HG03558 (cell line): ENCODE results near the gene NUP62.

Experiments
- ATAC-seq: cut with Tn5 transposase; IDR thresholded peaks from one replicate; pipeline ENCODE4 v1.9.1; 2021; ENCODE audit warnings: moderate number of reproducible peaks; ENCODE audit not compliant: unreplicated experiment; ENCODE audit errors: extremely low read depth

Gene NUP62

DNA sequence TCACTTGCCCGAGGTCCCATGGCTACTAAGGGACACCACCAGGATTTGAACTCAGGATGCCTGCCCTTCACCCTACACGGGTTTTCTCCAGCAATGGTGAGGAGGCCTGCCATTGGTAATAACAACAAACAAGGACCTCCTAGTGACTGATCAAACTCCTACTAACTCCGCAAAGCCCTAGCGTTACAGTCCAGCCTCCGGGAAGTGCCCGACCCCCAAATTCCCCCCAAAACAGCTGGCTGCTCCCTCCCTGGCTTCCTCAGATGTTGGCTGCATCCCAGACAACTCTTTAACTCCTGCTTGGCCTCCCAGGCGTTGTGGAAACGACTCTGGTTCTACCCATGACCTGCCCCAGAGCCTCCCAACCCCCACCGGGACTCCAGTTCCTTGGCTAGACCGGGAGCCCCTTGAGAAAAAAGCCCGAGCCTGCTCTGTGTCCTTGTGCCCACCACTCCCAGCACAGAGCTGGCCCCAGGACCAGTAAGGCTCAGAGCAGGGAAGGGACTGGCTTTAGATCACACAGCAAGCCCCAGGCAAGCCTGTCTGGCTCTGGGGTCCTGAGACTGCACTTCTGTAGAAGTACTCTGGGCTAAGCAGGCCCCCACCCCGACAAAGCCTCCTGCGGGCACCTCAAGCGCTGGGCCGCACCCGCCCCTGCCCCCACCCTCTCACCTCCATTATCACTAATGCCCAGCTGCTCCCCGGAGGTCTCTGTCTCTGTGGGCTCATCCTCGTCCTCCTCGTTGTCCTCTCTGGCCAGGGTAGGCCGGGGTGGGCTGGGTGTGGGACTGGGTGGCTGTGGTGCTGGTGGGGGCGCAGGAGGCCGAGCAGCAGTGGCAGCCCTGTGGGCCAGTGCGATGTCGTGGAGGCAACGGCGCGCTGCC lies 56.8 kb downstream of the NUP62 start:
- no peak for ATAC-seq

DNA sequence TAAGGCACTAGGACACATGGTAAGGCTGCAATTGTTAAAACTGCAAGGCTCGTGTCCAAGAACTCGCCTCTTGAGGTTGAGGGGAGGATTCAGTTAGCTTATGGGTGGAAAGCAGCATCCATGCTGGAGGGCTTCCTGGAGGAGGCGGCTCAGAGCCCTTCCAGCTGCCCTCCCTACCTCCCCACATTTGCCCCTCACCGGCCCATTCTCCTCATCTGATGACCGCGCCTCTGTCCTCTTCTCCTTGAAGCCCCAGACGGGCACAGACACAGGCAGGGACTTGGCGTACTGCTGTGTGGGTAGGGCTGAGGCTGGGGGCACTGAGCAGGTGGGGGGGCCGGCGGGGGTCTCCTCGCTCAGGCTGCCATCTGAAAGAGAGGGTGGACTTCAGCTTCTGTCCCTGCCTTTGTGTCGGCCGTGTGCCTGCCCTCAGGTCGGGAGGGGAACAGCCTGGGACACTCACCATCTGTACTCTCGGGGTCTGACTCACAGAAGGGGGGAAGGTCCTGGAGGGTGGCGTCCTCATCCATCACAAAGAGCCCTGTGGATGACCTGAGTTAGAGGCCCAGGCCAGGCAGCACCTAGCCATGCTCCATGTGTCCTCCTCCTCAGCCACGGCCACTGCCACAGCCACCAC lies 57.8 kb downstream of the NUP62 start:
- no peak for ATAC-seq

DNA sequence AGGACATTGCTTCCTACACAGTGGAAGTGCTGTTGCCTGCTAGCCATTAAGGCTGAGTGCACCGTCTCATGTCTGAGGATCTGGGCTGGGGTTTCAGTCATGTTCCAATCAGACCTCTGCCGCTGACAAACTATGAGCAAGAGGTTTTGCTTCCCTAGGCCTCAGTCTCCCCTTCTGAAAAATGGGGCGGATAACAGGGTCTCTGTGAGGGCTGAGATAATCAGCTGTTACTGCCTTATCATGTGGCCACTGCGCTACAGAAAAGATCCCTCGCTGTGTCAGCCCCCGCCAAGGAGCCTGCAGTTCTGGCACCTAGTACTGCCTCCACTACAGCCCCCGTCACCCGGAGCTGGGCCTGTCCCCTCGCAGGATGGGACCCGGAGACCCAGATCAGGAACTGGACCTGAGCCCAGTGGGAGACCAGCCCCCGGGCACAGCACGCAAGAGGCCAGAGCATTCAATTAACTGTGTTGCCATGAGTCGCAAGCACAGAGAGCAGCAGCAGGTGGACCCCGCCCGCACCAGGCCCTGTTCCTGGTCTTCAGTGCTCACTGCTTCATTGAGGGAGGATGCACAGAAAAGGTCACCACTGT lies 58.9 kb downstream of the NUP62 start:
- ATAC-seq, result no peak

DNA sequence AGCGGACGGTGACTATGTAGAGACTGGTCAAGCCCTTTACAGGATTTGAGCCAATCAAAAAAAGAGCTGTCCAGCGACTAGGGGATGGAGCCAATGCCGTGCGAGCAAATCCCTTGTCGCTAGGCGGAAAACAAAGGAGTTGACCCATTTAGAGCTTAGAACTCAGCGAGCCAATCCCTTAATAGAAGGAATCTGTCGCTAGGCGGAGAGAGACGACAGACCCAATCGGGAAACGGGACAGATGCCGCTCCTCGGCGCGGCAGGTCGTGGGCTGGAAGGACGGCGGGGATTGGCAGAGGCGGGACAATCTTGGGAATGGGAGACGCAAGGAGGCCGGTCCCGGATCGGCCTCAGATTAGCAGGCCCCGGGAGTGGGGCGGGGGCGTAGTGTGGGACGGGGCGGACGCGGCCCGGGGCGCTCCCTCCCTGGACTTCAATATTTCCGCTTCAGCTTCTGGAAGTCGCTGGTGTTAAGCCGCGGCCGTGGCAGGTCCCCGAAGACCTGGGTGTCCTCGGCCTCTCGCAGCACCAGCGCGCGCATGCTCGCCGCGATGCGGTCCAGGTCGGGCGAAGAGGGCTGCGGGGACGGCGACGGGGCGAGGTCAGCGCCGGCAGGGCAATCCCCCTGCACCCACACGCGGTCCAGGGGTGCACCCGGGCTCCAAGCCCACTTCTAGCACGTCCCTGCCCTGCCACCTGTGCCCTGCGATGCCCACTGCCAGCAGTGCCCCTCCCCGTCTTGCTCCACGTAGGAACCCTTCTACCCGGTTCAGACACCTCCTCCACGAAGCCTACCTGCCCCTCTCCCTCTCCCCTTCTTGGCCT lies 59.6 kb downstream of the NUP62 start:
- ATAC-seq, result no peak

DNA sequence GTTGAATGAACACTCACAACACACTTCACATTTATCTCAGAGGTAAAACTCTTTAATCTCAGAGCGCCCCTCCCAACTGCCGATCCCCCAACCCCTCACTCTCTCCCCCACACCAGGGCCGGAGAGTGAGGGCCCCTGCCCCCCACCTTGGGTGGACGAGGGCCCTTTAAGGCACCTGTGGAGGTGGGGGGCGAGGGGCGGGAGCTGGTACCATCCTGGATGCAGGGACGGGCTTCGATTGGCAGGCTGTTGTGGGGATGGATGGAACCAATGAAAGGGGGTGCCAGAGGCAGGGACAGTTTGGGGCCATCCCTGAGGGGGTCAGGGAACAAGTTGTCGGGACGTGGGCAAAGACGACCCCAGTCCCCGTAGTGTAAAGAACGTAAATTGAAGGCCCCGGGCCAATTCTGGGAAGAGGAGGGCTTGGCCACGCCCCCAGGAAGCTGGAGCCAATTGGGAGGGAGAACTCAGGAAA lies 60.3 kb downstream of the NUP62 start:
- ATAC-seq, result no peak

DNA sequence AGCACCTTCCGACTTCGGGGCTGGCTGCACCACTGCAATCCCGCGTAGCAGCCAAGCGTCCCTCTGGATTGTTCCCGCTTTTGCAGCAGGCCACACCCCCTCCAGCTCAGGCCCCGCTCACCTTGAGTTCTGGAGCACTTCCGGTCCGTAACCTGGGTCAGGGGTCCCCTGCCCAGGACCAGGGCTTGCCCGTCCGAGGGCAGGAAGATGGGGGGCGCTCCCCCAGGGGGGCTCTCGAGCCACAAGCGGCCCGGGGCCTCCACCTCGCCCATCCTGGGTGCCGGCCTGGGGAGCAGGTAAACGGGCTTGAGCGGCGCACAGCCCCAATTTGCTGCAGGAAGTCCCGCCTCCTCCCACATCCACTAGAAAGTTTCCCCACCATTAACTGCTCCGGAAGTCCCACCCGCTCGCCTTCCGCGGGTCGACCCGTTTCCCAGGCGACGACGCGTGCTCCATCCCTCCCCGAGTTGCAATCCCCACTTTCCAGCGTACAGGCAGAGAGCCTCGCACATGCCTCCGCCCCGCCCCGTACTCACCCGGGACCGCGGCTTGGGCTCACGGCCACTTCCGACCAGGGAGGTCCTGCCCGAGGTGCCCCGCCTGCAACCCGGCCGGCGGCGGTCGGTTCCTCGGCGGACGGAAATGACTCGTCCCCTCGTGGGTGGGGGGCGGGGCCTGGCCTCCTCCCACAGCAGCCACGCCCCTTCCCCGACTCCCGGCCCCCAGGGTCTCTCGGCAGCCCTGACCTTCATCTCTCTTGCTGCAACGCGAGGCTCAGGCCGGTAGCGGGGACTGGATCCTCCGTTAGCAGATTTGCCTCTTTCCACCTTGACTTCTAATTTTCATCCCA lies 62.1 kb downstream of the NUP62 start, which contains the start of gene PNKP:
TSS of gene PNKP (minus strand) at position 644 of the 850 bp plus-strand sequence. CDS start at position 272, 372 bp downstream.
- no peak for ATAC-seq

DNA sequence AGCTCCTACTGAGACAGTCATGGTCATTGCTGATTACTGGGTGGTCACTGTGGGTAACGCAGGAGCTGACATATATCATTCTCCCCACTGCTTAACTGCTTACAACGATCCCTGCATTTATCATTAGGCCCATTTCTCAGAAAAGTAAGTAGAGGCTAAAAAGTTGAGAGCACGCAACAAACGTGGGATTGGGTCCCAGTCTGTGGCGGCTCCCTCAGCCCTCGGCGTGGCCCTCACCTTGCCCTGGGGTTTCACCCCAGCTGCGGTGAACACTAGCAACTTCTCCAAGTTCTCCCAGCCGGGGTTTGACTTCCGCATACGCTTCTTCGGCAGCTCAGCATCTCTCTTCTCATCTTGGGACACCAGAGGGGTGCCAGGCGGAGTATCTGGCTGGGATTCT lies 64.4 kb downstream of the NUP62 start:
- no peak for ATAC-seq

DNA sequence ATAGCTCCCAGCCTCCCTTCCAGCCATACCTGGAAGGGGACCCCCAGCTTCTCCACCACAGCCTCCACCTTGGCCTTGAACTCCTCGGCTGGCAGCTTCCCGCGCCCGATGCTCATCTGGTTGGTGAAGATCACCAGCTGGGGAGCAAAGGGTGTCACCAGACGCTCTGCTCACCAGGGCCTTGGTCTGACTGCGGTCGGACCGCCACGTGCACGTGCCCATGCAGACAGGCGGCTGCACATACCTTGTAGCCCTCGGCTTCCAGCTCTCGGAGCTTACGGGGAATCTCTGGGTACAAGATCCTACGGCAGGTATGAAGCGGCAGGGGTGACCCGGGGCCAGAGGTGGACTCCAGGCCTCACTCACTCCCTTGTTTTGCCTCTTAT lies 65.4 kb downstream of the NUP62 start:
- ATAC-seq, result no peak

DNA sequence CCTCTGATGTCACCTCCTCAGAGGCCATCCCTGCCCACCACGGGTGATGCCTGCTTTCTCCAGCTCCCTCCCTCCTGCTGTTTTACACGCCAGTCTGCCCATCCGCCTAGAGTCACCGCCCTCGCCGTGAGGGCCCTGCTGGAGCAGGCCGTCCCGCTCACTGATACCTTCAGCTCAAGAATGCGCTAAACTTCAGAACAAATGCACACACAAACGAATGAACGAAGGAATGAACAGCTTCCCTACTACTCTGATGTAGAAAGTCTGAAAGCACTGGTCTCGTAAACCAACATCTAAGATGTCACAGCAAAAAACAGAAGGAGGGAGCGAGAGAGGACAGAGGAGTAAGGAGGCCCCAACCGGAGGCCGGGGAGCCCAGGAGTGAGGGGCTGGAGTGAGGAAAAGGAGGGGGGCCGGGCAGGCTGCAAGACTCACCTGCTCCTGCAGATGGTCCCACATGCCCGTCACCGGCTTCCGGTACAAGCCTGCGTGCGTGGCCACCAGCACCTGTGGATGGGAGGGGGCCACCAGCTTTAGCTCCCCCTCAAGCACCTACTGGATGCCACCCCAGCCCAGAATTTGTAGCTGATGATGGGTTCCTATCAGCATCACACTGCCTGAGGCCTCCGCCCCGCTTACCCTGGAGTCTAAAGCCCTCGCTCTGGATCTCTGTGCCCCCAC lies 65.9 kb downstream of the NUP62 start:
- ATAC-seq, result no peak

DNA sequence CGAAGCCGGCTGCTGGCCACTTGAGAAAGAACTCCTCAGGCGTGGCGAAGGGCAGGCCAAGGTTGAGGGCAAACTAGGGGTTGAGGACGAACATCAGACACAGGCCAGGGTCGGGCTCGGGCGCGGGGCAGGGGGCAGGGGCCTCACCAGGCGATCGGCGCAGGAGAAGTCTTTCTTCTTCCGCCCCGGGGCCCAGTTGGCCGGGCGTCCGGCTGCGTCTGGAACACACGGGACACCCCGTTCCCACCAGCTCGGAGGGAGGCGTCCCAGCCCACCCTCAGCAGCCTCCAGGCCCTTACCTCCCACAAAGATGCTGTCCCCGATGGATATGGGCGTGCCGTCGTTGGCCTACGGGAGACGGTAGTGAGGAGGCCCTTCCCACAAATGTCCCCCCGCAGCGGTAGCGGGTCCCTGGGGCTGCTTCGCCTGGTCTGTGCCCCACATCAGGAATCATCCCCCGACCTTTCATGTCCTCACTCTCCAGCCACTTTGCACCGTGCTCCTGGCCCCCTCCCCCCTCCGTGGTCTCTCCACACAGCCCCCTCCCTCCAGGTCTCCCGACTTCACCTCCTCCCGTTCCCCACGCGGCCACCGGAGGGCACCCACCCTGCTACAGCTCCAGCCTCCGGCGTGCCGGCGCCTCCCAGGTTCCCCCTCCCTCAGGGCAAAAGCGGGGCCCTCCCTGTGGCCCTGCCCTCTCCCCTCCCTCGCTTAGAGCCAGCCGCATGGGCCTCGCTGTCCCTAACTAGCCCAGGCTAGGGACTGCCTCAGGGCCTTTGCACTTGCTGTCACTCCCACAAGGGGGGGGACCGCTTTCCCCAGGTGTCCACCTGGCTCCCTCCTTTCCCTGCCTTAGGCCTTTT lies 66.7 kb downstream of the NUP62 start:
- no peak for ATAC-seq

DNA sequence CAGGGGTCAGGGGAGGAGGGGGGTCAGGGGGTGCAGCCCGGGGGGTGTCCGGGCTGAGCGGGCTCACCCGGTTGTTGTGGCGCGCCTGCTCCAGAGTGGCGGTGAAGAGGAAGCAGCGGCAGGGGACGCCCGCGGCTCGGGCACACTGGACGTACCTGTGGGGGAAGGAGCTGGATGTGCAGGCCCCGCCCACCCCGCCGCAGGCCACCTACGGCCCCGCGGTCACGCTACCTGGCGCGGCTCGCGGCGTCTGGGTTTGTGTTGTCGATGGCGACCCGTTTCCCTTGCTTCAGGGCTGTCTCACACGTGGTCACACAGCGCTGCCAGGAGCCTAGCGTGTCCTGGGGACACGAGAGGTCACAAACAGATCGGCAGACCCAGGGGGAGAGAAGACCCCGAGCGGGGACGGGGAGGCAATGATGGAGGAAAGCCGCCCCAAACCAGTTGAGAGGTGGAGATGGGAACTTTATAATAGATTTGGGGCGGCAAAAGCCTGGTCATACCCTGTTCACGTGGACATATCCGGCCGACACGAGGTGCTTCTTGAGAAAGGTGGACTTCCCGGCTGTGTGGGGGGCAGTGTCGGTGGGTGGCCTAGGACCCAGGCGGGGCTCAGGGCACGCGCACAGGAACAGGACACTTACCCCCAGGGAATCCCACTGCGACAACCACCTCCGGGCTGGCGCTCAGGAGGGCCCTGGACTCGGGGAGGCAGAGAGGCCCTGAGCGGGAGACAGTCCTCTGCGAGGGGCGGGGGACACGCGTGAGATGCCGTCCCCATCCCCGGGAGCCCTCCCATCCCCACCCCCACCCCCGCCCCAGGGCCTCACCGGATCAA lies 67.5 kb downstream of the NUP62 start:
- ATAC-seq, result no peak

DNA sequence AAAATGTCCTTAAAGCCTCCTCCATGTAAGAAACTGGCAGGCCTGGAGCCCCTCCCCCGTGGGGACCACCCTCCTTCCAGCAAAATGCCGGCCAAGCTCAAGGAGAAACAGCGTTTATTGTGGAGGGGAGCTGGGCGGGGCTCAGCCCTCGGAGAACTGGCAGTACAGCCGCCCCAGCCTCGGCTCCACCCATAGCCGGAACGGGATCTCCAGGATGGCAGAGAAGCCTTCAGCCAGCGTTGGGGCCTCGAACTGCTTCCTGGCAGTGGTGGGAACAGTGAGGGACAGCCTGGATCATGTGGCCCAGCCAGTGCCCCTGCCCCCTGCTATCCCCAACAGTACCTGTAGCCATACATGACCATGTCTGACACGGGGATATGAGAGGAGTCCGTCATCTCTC lies 68.2 kb downstream of the NUP62 start:
- no peak for ATAC-seq

DNA sequence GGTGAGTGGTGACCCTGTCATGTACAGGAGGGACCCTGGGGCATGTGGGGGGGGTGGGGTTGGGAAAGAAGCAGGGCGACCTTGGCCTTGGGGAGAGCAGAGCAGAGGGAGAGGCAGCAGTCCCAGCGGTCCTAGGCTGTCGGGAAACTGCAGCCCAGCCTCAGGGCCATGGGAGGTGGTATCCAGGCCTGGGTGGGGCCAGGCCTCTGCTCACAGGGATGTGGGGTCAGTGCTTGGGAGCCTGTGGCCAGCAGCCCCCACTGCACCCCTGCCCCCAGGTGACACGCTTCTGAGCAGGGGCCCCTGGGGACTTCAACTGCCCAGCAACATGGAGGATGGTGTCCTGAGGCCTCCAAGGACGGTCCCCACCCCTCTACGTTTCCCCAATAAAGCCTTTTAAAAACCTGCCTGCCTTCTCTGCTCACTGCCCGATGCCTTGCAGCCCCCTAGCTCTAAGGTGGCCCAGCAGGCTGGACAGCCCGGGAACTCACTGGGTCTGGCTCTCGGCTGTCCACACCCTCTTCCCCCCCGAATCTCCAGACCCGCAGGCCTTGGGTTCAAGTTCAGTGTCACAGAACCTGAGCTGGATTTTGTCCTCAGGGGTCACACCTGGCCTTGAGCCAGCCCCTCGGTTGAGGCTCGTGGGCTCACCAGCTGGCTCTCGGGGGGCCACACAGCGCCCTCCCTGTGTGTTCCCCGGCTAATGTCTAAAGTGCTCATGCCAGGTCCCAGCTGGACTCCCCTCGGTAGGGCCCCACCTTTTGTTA lies 68.8 kb downstream of the NUP62 start:
- no peak for ATAC-seq

DNA sequence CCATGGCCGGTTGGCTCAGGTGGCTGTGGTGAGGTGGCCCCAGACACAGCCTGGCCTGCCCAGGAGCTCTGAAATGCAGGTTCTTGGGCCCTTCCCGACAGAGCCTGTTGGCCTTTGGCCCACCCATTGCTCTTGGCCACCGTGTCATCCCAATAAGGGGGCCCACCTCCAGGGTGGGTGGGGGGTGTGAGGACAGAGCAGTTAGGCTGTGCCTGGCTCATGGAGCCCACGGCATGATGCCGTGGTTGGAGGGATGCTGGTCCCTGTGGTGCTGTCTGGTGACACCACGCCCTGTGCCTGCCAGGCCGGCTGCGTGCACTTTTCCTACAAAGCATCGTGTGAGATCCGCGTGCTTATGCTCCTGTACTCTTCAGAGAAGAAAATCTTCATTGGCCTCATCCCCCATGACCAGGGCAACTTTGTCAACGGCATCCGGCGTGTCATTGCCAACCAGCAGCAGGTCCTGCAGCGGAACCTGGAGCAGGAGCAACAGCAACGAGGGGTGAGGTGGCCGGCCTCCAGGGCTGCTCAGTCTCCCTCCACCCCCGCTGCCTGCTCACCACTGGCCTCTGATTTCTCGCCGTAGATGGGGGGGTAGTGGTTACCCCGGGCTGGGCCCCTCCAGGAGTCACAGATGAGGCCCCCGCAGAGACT lies 69.5 kb downstream of the NUP62 start:
- no peak for ATAC-seq

DNA sequence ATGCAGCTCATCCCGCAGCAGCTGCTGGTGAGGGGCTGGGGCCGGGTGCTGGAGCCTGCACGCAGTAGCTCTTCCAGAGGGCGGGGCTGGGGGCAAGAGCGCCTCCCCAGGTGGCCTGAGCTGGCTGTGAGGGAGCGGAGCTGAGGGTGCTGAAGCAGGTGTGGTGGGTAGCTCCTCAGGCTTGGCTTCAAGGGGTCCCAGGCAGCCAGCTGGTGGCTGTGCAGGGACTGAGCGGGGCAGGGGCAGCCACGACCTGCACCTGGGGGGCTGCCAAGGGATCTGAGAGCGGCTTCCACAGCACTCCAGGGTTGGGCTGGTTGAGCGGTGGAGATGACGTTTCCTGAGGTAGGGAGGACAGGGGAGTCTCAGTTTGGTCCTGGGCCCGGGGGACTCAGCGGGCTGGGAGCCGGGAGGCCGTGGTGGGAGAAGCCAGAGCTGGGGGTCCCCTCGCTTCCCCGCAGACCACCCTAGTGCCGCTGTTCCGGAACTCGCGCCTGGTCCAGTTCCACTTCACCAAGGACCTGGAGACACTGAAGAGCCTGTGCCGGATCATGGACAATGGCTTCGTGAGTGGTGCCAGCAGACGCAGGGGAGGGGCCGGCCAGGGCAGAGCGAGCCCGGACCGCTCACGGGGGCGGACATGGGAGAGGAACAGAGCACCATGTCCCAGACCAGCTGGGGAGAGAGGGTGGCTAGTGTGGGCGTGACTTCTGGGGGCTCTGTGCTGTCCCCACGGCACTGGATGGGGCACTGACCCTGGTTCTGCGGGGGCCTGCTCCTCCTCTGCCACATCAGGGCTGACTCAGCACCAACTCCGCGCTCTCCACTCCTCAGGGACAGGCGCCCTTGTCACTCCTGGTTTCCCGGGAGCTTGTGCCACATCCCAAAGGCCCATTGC lies 71.0 kb downstream of the NUP62 start:
- no peak for ATAC-seq
